B cell (primary cell): ENCODE measurements around the gene ST6GALNAC3.

Source experiments
- CTCF ChIP-seq: fragments of 200-600 bp; IDR thresholded peaks from one replicate; pipeline ENCODE4 v1.8.0; 2022; ENCODE audit warnings: antibody characterized with exemption, mild to moderate bottlenecking
- EZH2 ChIP-seq: IDR thresholded peaks from 2 replicates; pipeline ENCODE4 v1.6.1; 2012; ENCODE audit warnings: borderline replicate concordance, low read depth, mild to moderate bottlenecking, moderate library complexity, low read length; ENCODE audit not compliant: insufficient read depth, poor library complexity, severe bottlenecking

- TF ChIP-seq CTCF: no peak
- TF ChIP-seq EZH2: no peak
These were observed 183.3 kb downstream of the ST6GALNAC3 start for GRCh38 chr1:76257823-76258222.
